HG02970 (cell line): ENCODE results near the gene SCAF11.
"Not testable (repeated sequence)": the region's sequence is repeated elsewhere in the genome, so short reads cannot be mapped to it uniquely, and the experiment has no call there.

Experiments
- ATAC-seq: cut with Tn5 transposase; IDR thresholded peaks from one replicate; pipeline ENCODE4 v1.9.1; 2021; ENCODE audit warnings: mild to moderate bottlenecking, moderate library complexity, moderate number of reproducible peaks; ENCODE audit not compliant: unreplicated experiment, low FRiP score

The SCAF11 gene

GRCh38 chr12:45990468-45991283 is at the start of gene SCAF11:
Gene SCAF11, minus strand, starts transcription at chr12:45990574. Its CDS starts 26,407 bp downstream, at chr12:45964167.
- ATAC-seq, result peak; percentile 81

GRCh38 chr12:46037066-46037465 is 46.7 kb upstream of the SCAF11 start:
- not testable (repeated sequence) for ATAC-seq

- ATAC-seq, result no peak
Measured at GRCh38 chr12:46027172-46027571, 36.8 kb upstream of the SCAF11 start.

GRCh38 chr12:46024099-46024498 is 33.7 kb upstream of the SCAF11 start:
- no peak for ATAC-seq

- no peak for ATAC-seq
Measured at GRCh38 chr12:46020768-46021167, 30.4 kb upstream of the SCAF11 start.

- not testable (repeated sequence) for ATAC-seq
Measured at GRCh38 chr12:46018712-46019111, 28.3 kb upstream of the SCAF11 start.

- ATAC-seq, result not testable (repeated sequence)
Measured at GRCh38 chr12:46017866-46018375, 27.5 kb upstream of the SCAF11 start.

GRCh38 chr12:46005823-46006222 is 15.4 kb upstream of the SCAF11 start:
- ATAC-seq, result no peak

GRCh38 chr12:46005151-46005797 is 14.9 kb upstream of the SCAF11 start:
- no peak for ATAC-seq

- no peak for ATAC-seq
Measured at GRCh38 chr12:46004715-46005114, 14.3 kb upstream of the SCAF11 start.

- ATAC-seq, result not testable (repeated sequence)
Measured at GRCh38 chr12:46000076-46000475, 9.7 kb upstream of the SCAF11 start.

GRCh38 chr12:45994736-45995135 is 4.4 kb upstream of the SCAF11 start:
- no peak for ATAC-seq

GRCh38 chr12:45991284-45992249 is 1.2 kb upstream of the SCAF11 start:
- peak; percentile 0 for ATAC-seq

GRCh38 chr12:45989721-45990467 is 480 bp downstream of the SCAF11 start:
- ATAC-seq, result peak; percentile 33

GRCh38 chr12:45989287-45989686 is 1.1 kb downstream of the SCAF11 start:
- no peak for ATAC-seq

- no peak for ATAC-seq
Measured at GRCh38 chr12:45988264-45988663, 2.1 kb downstream of the SCAF11 start.

- ATAC-seq, result no peak
Measured at GRCh38 chr12:45987340-45987727, 3.0 kb downstream of the SCAF11 start.

- no peak for ATAC-seq
Measured at GRCh38 chr12:45986641-45987339, 3.6 kb downstream of the SCAF11 start.
